Esophagus squamous epithelium (tissue), 5 donors: ENCODE data around the gene KIAA1217. TPM values are rescaled to one million over a fixed set of nuclear protein-coding genes. Genes with fewer than 3 reads are reported as not detected.

Source experiments
- DNase-seq: peaks from one replicate; lab custom pipeline; 2025; lab: John Stamatoyannopoulos, UW
- H3K27ac ChIP-seq, 4 donors: fragments of 200-600 bp; sonication (generic); one replicate each; pipeline ENCODE4 v1.5.1; 2016 to 2019; ENCODE audit warnings: mild to moderate bottlenecking in 1 of 4
- H3K27me3 ChIP-seq, 4 donors: fragments of 200-600 bp; sonication (generic); 1 replicate in 3 of 4; 2 replicates in 1 of 4; pipeline versions ENCODE4 v1.5.1 to v1.6.0; 2017 to 2021; ENCODE audit warnings: antibody characterized with exemption in 1 of 4
- H3K36me3 ChIP-seq, 3 donors: fragments of 200-600 bp; sonication (generic); one replicate each; pipeline ENCODE4 v1.5.1; 2016 to 2019
- H3K4me1 ChIP-seq, 3 donors: fragments of 200-600 bp; sonication (generic); one replicate each; pipeline ENCODE4 v1.5.1; 2017 to 2019
- H3K4me3 ChIP-seq, 4 donors: fragments of 200-600 bp; sonication (generic); 1 replicate in 3 of 4; 2 replicates in 1 of 4; pipeline ENCODE4 v1.5.1; 2016 to 2019; ENCODE audit warnings: mild to moderate bottlenecking in 2 of 4, moderate library complexity in 1 of 4
- H3K9me3 ChIP-seq, 3 donors: fragments of 200-600 bp; sonication (generic); one replicate each; pipeline ENCODE4 v1.5.1; 2016 to 2019
- CTCF ChIP-seq, 6 experiments: fragments of 450-650 bp in 4 of 6; fragments of 200-600 bp in 2 of 6; sonication (generic) in 2 of 6; IDR thresholded peaks; one replicate each; pipeline ENCODE4 v1.5.1; 2016 to 2019; ENCODE audit warnings: antibody characterized with exemption in 6 of 6, mild to moderate bottlenecking in 4 of 6, moderate library complexity in 4 of 6
- POLR2A ChIP-seq, 4 donors: fragments of 450-650 bp; IDR thresholded peaks; one replicate each; pipeline ENCODE4 v1.6.1; 2017; ENCODE audit warnings: antibody characterized with exemption in 4 of 4, mild to moderate bottlenecking in 4 of 4, moderate library complexity in 3 of 4
- WGBS, 2 donors: methylation state at CpG; one replicate each; pipeline ENCODE4 v1.1.5; 2018; 5-methylcytosine and 5-hydroxymethylcytosine counted together
- intact Hi-C: fragments of 100-400 bp; cut with DNase I; formaldehyde crosslinking; loops from one replicate; pipeline ENCODE4 v1.15.0; 2022
- total RNA-seq, 4 donors: library from RNA; depleted of rRNA; stranded (reverse); fragments of >200 nt; gene quantifications; one replicate each; pipeline ENCODE4 v1.1.0, GENCODE V29; 2016
- donor health status: DM: yes; HTN: yes; CAD: no.

The KIAA1217 gene
- total RNA-seq, 4 donors from 2014 or later, result 56.2 to 67.6 (median 66.2) TPM

GRCh38 chr10:24213266-24213665 lies 4.3 kb downstream of the KIAA1217 start:
- no peak for DNase-seq
- intact Hi-C loops, result no loop called here
- Histone ChIP-seq H3K4me1 (peaks cover 17 to 84% (median 21%) of the 10 kb centered on the region in 3 donors), H3K4me3 (no peak overlapping the region), H3K36me3 (no peaks in the 10 kb centered on the region), H3K27me3 (no peaks in the 10 kb centered on the region), H3K9me3 (no peaks in the 10 kb centered on the region), H3K27ac (peak overlapping the region in 2 of 4 donors; percentile 83 to 87)
- TF ChIP-seq CTCF (IDR thresholded peaks at IDR 0.05), result no peak
- no peak for TF ChIP-seq POLR2A (IDR thresholded peaks at IDR 0.05)
- WGBS, 2 donors, result 66 to 77% methylated on average over 4 of the region's 4 CpGs

- no peaks in the 10 kb centered on the region for H3K9me3 ChIP-seq
- no peak for DNase-seq
- no peaks in the 10 kb centered on the region for H3K27me3 ChIP-seq
- no peak overlapping the region for H3K4me3 ChIP-seq
- peaks cover 0 to 3% (median 0%) of the 10 kb centered on the region in 3 donors for H3K36me3 ChIP-seq
- TF ChIP-seq POLR2A (IDR thresholded peaks at IDR 0.05), result no peak
- TF ChIP-seq CTCF (IDR thresholded peaks at IDR 0.05), result no peak
- H3K4me1 ChIP-seq, result peaks cover 17 to 78% (median 21%) of the 10 kb centered on the region in 3 donors
- intact Hi-C loops, result no loop called here
- peak overlapping the region; percentile 83 to 87 (median 84) for H3K27ac ChIP-seq
- 80 to 92% methylated on average over 2 of the region's 2 CpGs for WGBS, 2 donors
Observed at GRCh38 chr10:24213881-24214280, 4.9 kb downstream of the KIAA1217 start.

- TF ChIP-seq POLR2A (IDR thresholded peaks at IDR 0.05) (peak in 1 of 4 donors; percentile 8), CTCF (IDR thresholded peaks at IDR 0.05) (no peak)
- Histone ChIP-seq H3K9me3 (no peaks in the 10 kb centered on the region), H3K4me3 (peak overlapping the region in 2 of 4 donors; percentile 6 to 22), H3K36me3 (peaks cover 0 to 11% (median 0%) of the 10 kb centered on the region in 3 donors), H3K27ac (peak overlapping the region; percentile 83 to 87 (median 84)), H3K27me3 (no peaks in the 10 kb centered on the region), H3K4me1 (peaks cover 17 to 70% (median 21%) of the 10 kb centered on the region in 3 donors)
- no peak for DNase-seq
- WGBS, 2 donors, result 22 to 51% methylated on average over 1 to 5 of the region's 5 CpGs
- intact Hi-C loops, result no loop called here
Observed at GRCh38 chr10:24214762-24215161, 5.8 kb downstream of the KIAA1217 start.

- intact Hi-C loops, result no loop called here
Observed at GRCh38 chr10:24215196-24215595, 6.3 kb downstream of the KIAA1217 start.

More at GRCh38 chr10:24215196-24215595, 6.3 kb downstream of the KIAA1217 start:
- Histone ChIP-seq H3K27ac (peak overlapping the region; percentile 83 to 87 (median 84)), H3K4me1 (peaks cover 17 to 66% (median 21%) of the 10 kb centered on the region in 3 donors), H3K27me3 (no peaks in the 10 kb centered on the region), H3K4me3 (peak overlapping the region in 2 of 4 donors; percentile 6 to 22), H3K36me3 (peaks cover 0 to 15% (median 0%) of the 10 kb centered on the region in 3 donors), H3K9me3 (no peaks in the 10 kb centered on the region)
- TF ChIP-seq CTCF (IDR thresholded peaks at IDR 0.05) (no peak), POLR2A (IDR thresholded peaks at IDR 0.05) (peak in 1 of 4 donors; percentile 28)
- no peak for DNase-seq
- 23 to 28% methylated on average over 4 of the region's 4 CpGs for WGBS, 2 donors
